HepG2 (cell line): ENCODE measurements around the gene NEK8. TPM values are rescaled to one million over a fixed set of nuclear protein-coding genes. Genes with fewer than 3 reads are reported as not detected.

ENCODE experiments used
- ARNT2 ChIP-seq: sonication (generic); formaldehyde crosslinking; IDR thresholded peaks from 2 replicates; pipeline ENCODE4 v1.8.0; 2022; ENCODE audit warnings: mild to moderate bottlenecking, low read depth, missing genetic modification reagents, moderate library complexity
- DMAP1 ChIP-seq: IDR thresholded peaks from 2 replicates; pipeline ENCODE4 v1.6.1; 2016
- EP300 ChIP-seq, 3 experiments: sonication (generic) in 1 of 3; formaldehyde crosslinking in 1 of 3; IDR thresholded peaks; 2 replicates each; pipeline versions ENCODE4 v1.5.1 to v1.6.1; 2011 to 2020; ENCODE audit warnings: low read depth in 2 of 3, low read length in 2 of 3, borderline replicate concordance in 1 of 3, improper control_type of control experiment in 1 of 3, mild to moderate bottlenecking in 1 of 3, missing genetic modification reagents in 1 of 3, moderate library complexity in 1 of 3
- ETV5 ChIP-seq: IDR thresholded peaks from 2 replicates; pipeline ENCODE4 v1.6.1; 2018; ENCODE audit warnings: missing biosample characterization, missing genetic modification reagents, inconsistent platforms, borderline replicate concordance
- GATAD1 ChIP-seq: IDR thresholded peaks from 2 replicates; pipeline ENCODE4 v1.6.1; 2016; ENCODE audit warnings: missing genetic modification reagents, missing compliant biosample characterization
- GATAD2A ChIP-seq: IDR thresholded peaks from 2 replicates; pipeline ENCODE4 v1.6.1; 2016
- KLF6 ChIP-seq: IDR thresholded peaks from 2 replicates; pipeline ENCODE4 v1.8.0; 2016; ENCODE audit warnings: missing biosample characterization, missing genetic modification reagents
- MAFF ChIP-seq: IDR thresholded peaks from 2 replicates; pipeline ENCODE4 v1.6.1; 2011; ENCODE audit warnings: low read depth, low read length, improper control_type of control experiment
- MED1 ChIP-seq: sonication (generic); formaldehyde crosslinking; IDR thresholded peaks from 2 replicates; pipeline ENCODE4 v1.4.0; 2020; ENCODE audit warnings: missing genetic modification reagents
- MZF1 ChIP-seq: sonication (generic); formaldehyde crosslinking; IDR thresholded peaks from 2 replicates; pipeline ENCODE4 v1.8.1; 2023; ENCODE audit warnings: mild to moderate bottlenecking, missing genetic modification reagents, borderline replicate concordance
- NKX3-1 ChIP-seq: sonication (generic); formaldehyde crosslinking; IDR thresholded peaks from 2 replicates; pipeline ENCODE4 v1.5.0; 2020; ENCODE audit warnings: missing genetic modification reagents
- RCOR2 ChIP-seq: IDR thresholded peaks from 2 replicates; pipeline ENCODE4 v1.6.1; 2016; ENCODE audit warnings: missing biosample characterization, missing genetic modification reagents
- SAFB2 ChIP-seq: sonication (generic); formaldehyde crosslinking; IDR thresholded peaks from 2 replicates; pipeline ENCODE4 v1.5.1; 2020; ENCODE audit warnings: missing genetic modification reagents, low read depth, mild to moderate bottlenecking, borderline replicate concordance
- SNAI1 ChIP-seq: sonication (generic); formaldehyde crosslinking; IDR thresholded peaks from 2 replicates; pipeline ENCODE4 v1.5.0; 2020; ENCODE audit warnings: mild to moderate bottlenecking, missing genetic modification reagents, borderline replicate concordance
- SOX6 ChIP-seq, 2 experiments: fragments of 450-650 bp in 1 of 2; sonication (generic) in 1 of 2; formaldehyde crosslinking in 1 of 2; IDR thresholded peaks; 2 replicates each; pipeline versions ENCODE4 v1.4.0 to v1.6.1; 2017 to 2020; ENCODE audit warnings: antibody characterized with exemption in 1 of 2, mild to moderate bottlenecking in 1 of 2, missing genetic modification reagents in 1 of 2
- TAF1 ChIP-seq: sonication (generic); formaldehyde crosslinking; IDR thresholded peaks from 2 replicates; pipeline ENCODE4 v1.4.0; 2020; ENCODE audit warnings: missing genetic modification reagents
- TFDP2 ChIP-seq: sonication (generic); formaldehyde crosslinking; IDR thresholded peaks from 2 replicates; pipeline ENCODE4 v1.4.0; 2020; ENCODE audit warnings: missing genetic modification reagents
- TOE1 ChIP-seq: sonication (generic); formaldehyde crosslinking; IDR thresholded peaks from 2 replicates; pipeline ENCODE4 v1.4.0; 2020; ENCODE audit warnings: mild to moderate bottlenecking, missing genetic modification reagents
- TP53 ChIP-seq: sonication (generic); formaldehyde crosslinking; conservative IDR thresholded peaks from 2 replicates; pipeline ENCODE4 v1.4.0; 2020; ENCODE audit warnings: missing genetic modification reagents
- ZFP90 ChIP-seq: sonication (generic); formaldehyde crosslinking; IDR thresholded peaks from 2 replicates; pipeline ENCODE4 v1.8.0; 2022; ENCODE audit warnings: missing genetic modification reagents, mild to moderate bottlenecking, inconsistent platforms, borderline replicate concordance
- ZNF205 ChIP-seq: IDR thresholded peaks from 2 replicates; pipeline ENCODE4 v1.6.1; 2018; ENCODE audit warnings: missing biosample characterization, missing genetic modification reagents
- ZNF235 ChIP-seq: sonication (generic); formaldehyde crosslinking; IDR thresholded peaks from 2 replicates; pipeline ENCODE4 v1.8.1; 2023; ENCODE audit warnings: mild to moderate bottlenecking, missing genetic modification reagents, borderline replicate concordance
- ZNF552 ChIP-seq: sonication (generic); formaldehyde crosslinking; IDR thresholded peaks from 2 replicates; pipeline ENCODE4 v1.9.0; 2022; ENCODE audit warnings: missing genetic modification reagents, mild to moderate bottlenecking, borderline replicate concordance
- ZNF749 ChIP-seq: sonication (generic); formaldehyde crosslinking; IDR thresholded peaks from 2 replicates; pipeline ENCODE4 v1.8.0; 2022; ENCODE audit warnings: mild to moderate bottlenecking, missing genetic modification reagents, moderate library complexity, borderline replicate concordance
- polyA plus RNA-seq, 8 experiments: library from polyadenylated mRNA; depleted of rRNA in 3 of 8; stranded (reverse) in 7 of 8; unstranded in 1 of 8; fragments of >200 nt; fragmentation: Illumina TruSeq in 4 of 8; extraction: Trizol in 4 of 8; gene quantifications; 2 replicates each; pipeline versions ENCODE4 v1.2.1 to v1.2.3, GENCODE V29; 2011 to 2016; ENCODE audit warnings: low read depth in 4 of 8, missing spikeins in 1 of 8, mixed read lengths in 1 of 8; ENCODE audit not compliant: insufficient read depth in 1 of 8
- total RNA-seq, 5 experiments: library from RNA; depleted of rRNA; stranded (reverse); fragments of >200 nt; fragmentation: Illumina TruSeq; extraction: Trizol; gene quantifications; 2 replicates each; pipeline ENCODE4 v1.2.3, GENCODE V29; 2016; ENCODE audit warnings: low read depth in 1 of 5
- TF ChIP-seq, protein P1 (sequence below): sonication (generic); formaldehyde crosslinking; conservative IDR thresholded peaks from 2 replicates; pipeline ENCODE4 v1.4.0; 2020; ENCODE audit warnings: mild to moderate bottlenecking, missing genetic modification reagents, moderate library complexity

Gene NEK8
- total and polyA plus RNA-seq, 2 of the 13 experiments (the other 11 are each of a cell fraction or from before 2014, with no cell fraction given) = 5.8 to 13.5 TPM

GRCh38 chr17:28710861-28711722 lies 17.5 kb upstream of the NEK8 start (continued):
- peak; percentile 32; the same call in 1 of the 2 replicates for TF ChIP-seq GATAD1 (CRISPR knock-in tag)
- TF ChIP-seq TOE1 (CRISPR knock-in tag) = 0 out of 2 replicates have a peak, but pooled peaks have one; percentile 64
- TF ChIP-seq TP53 (CRISPR knock-in tag) = peak; percentile 17; the same call in 1 of the 2 replicates
- TF ChIP-seq DMAP1 (CRISPR knock-in tag) = peak; percentile 50
- 0 out of 2 replicates have a peak, but pooled peaks have one; percentile 41 for TF ChIP-seq ZNF749 (CRISPR knock-in tag)
- TF ChIP-seq MZF1 = no peak
- TF ChIP-seq MED1 = peak; percentile 59; the same call in 1 of the 2 replicates
- TF ChIP-seq MAFF = no peak
- TF ChIP-seq RCOR2 (CRISPR knock-in tag) = no peak
- peak; percentile 89; the same call in 1 of the 2 replicates for TF ChIP-seq SNAI1 (CRISPR knock-in tag)
- peak; percentile 37; the same call in 1 of the 2 replicates for TF ChIP-seq ZNF205
- TF ChIP-seq TFDP2 (CRISPR knock-in tag) = peak; percentile 86
- TF ChIP-seq ZNF235 (CRISPR knock-in tag) = 0 out of 2 replicates have a peak, but pooled peaks have one; percentile 51
- TF ChIP-seq SAFB2 = peak; percentile 71; the same call in 1 of the 2 replicates
- 0 out of 2 replicates have a peak, but pooled peaks have one; percentile 46 for TF ChIP-seq ARNT2 (CRISPR knock-in tag)
- TF ChIP-seq EP300 (IDR thresholded peaks at IDR 0.05; ENCODE audit: low read depth in 2 of 2, low read length in 2 of 2) = 0 out of 4 replicates have a peak, but pooled peaks of 1 of the 2 experiments have one; percentile 15
- no peak for TF ChIP-seq EP300 (CRISPR knock-in tag; IDR thresholded peaks at IDR 0.05; ENCODE audit: borderline replicate concordance)
- peak; percentile 35; the same call in 1 of the 2 replicates for TF ChIP-seq ZFP90 (CRISPR knock-in tag)
- 0 out of 2 replicates have a peak, but pooled peaks have one; percentile 45 for TF ChIP-seq ZNF552 (CRISPR knock-in tag)
- no peak for TF ChIP-seq GATAD2A (CRISPR knock-in tag)
- TF ChIP-seq, protein P1, sequence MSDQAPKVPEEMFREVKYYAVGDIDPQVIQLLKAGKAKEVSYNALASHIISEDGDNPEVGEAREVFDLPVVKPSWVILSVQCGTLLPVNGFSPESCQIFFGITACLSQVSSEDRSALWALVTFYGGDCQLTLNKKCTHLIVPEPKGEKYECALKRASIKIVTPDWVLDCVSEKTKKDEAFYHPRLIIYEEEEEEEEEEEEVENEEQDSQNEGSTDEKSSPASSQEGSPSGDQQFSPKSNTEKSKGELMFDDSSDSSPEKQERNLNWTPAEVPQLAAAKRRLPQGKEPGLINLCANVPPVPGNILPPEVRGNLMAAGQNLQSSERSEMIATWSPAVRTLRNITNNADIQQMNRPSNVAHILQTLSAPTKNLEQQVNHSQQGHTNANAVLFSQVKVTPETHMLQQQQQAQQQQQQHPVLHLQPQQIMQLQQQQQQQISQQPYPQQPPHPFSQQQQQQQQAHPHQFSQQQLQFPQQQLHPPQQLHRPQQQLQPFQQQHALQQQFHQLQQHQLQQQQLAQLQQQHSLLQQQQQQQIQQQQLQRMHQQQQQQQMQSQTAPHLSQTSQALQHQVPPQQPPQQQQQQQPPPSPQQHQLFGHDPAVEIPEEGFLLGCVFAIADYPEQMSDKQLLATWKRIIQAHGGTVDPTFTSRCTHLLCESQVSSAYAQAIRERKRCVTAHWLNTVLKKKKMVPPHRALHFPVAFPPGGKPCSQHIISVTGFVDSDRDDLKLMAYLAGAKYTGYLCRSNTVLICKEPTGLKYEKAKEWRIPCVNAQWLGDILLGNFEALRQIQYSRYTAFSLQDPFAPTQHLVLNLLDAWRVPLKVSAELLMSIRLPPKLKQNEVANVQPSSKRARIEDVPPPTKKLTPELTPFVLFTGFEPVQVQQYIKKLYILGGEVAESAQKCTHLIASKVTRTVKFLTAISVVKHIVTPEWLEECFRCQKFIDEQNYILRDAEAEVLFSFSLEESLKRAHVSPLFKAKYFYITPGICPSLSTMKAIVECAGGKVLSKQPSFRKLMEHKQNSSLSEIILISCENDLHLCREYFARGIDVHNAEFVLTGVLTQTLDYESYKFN (CRISPR knock-in tag) = peak; percentile 50
- peak; percentile 20; the same call in 1 of the 2 replicates for TF ChIP-seq ETV5 (CRISPR knock-in tag)
- TF ChIP-seq KLF6 (CRISPR knock-in tag) = peak; percentile 66; the same call in 1 of the 2 replicates
- peak; percentile 93 for TF ChIP-seq TAF1 (CRISPR knock-in tag)
- TF ChIP-seq NKX3-1 (CRISPR knock-in tag) = 0 out of 2 replicates have a peak, but pooled peaks have one; percentile 19
- no peak for TF ChIP-seq SOX6 (IDR thresholded peaks at IDR 0.05)
- TF ChIP-seq SOX6 (CRISPR knock-in tag; IDR thresholded peaks at IDR 0.05) = peak; percentile 50
